ENCODE results near the gene MYOD1. TPM values are rescaled to one million over a fixed set of nuclear protein-coding genes. Genes with fewer than 3 reads are reported as not detected.

Gene MYOD1
- total RNA-seq, 1 experiment from 2014 or later: 0.15 TPM

DNA sequence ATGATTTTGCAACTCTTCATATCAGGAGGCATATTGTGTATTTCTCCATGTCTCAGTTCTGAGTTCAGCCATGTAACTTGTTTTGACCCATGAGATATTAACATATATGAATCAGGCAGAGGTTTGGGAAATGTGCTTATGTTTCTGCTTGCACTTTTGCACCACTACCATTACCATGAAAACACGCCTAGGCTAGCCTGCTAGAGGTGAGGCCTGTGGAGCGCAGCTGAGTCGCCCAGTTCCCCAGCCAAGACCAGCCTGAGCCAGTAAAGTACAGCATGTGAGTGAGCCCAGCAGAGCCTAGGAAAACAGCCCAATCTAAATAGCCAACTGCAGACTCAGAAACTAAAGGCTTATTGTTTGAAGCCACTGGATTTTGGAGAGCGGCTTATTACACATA is 18.4 kb upstream of the MYOD1 start:
- no peak for DNase-seq (ENCODE audit: extremely low read depth, low read depth)

DNA sequence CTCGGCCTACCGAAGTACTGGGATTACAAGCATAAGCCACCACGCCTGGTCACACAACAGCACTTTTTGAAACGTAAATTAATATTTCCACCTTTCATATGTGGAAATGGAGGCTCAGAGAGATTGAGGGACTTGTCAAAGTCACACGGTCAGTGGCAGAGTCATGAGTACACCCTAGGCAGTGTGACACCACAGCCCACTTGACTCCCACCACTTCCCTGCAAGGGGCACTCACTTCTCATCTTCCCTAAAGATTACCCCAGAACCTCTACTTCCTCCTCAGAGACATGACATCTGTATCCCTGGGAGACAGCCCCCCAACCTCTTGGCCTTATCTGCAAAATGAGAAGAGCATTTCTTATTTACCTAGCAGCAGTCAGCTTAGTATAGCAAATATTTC is 16.5 kb upstream of the MYOD1 start:
- no peak for DNase-seq (ENCODE audit: extremely low read depth, low read depth)

DNA sequence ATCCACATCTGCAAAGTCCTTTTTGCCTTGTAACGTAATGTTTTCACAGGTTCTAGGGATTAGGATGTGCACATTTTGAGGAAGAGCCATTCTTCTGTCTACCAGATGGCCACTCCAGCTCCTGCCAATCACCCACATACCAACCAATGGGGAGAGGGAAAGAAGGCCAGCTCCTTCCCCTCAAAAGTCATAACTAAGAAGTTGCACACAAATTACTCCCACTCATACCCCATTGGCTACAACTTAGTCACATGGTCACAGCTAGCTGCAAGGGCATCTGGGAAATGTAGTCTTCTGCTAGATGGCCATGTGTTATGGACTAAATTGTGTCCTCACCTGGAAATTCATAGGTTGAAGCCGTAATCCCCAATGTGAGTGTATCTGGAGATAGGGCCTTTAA is 15.4 kb upstream of the MYOD1 start:
- no peak for DNase-seq (ENCODE audit: extremely low read depth, low read depth)

DNA sequence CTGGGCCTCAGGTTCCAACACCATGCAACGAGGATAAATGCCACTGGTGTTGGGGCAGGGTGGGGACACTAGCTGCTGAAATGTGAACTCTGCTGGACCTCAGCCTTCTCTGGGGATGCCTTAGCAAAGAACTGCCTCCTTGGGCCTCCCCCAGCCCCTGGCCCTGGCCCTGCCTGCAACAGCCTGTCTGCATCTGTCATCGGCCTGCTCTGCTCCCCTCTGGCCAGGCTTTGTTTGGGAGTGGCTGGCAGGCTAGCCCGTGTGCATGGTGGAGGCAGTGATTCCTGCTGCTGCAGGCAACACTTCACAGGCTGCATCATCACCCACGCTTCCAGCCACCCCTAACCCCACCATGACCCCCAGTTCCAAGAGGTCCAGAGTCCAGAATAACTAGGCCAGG is 11.5 kb upstream of the MYOD1 start:
- DNase-seq (ENCODE audit: extremely low read depth, low read depth): no peak

DNA sequence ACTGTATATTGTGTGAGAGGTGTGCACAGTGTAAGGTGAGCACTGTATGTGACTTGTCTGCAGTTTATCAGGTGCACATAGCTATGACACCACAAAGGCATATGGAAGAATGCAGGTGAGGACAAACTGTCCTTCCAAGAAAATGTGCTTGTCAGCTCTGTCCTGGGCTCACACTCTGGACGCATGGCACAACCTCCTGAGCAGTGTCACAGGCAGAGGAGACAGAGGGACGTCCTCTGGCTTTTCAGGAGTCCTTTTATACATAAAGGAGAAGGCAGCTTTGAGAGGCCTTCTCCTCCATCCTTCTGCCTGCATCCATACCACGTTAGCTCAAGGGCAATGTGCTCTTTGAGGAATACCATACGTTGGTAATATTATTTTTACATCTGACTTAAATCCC is 7.5 kb upstream of the MYOD1 start:
- no peak for DNase-seq (ENCODE audit: extremely low read depth, low read depth)

DNA sequence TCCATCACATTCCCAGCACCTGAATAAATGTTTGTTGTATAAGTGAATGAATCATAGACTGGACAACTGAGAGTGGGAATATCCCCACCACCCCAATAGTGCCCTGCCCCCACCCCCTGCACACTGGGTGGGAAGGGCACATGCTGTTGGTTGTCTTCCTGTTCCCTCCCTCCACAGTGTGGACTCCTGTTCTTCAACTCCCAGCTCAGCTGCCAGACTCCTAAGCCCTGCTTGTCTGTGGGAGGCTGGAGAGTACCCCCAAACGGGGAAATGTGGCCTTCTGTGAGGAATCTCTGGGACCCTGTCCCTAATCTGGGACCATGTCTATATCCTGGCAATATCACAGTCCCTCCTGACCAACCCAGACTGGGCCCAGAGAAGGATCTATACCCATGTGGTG is 5.5 kb upstream of the MYOD1 start:
- no peak for DNase-seq (ENCODE audit: extremely low read depth, low read depth)

DNA sequence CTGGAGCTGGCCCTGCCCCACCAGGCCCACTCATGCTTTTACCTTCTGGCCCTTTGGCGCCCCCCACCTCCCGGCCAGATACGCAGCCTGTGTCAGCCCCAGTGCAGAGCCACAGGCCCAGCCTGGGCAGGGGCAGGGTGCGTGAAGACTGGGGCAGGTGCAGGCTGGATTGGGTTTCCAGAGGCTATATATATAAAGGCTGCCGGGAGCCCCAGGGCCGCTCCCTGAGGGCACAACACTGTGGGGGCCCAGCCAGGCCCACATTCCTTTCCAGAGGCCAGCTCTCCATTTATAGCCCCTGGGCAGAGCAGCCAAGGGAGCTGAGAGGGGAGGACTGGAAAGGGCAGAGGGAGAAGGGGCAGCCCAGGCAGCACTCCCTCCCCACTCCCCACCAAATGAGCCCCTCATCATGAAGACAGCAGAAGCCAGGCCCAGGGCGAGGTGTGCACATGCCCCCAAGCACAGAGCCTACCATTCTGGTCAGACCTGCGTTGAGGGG is 5.0 kb upstream of the MYOD1 start:
- no peak for DNase-seq (ENCODE audit: extremely low read depth, low read depth)

DNA sequence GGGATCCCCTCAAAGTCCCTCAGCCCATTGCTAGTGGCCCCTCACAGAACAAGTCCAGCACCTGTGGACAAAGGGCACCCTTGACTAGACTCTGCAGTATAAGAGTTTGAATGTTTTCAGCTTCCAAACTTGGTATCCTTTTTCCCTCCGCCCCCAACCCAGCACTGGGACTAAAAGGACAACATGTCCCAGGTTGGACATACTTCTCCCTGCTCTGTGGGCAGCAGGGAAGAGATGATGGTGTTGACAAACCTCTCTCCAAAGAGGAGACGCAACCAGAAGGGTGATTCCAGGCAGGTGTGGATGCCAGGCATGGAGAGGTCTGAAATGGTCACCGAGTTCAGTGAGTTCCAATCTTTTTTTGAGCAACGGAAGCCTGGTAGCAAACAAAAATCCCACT is 4.5 kb upstream of the MYOD1 start:
- DNase-seq (ENCODE audit: extremely low read depth, low read depth): no peak

DNA sequence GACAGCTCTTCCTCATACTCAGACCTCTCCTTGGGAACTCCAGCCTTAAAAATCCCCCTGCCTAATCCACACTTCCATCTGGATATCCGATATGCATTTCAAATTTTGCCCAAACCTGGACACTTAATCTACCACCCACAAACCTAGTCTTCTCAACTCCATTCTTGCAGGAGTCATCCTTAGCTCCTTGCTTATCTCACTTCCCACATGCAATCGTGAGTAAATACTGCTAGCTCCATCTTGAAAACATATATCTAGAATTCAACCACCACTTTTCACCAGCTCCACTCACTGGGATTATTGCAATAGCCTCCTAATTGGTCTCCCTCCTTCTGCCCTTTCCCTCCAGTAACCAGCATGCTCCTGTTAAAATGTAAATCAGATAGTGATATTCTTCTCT is 2.6 kb upstream of the MYOD1 start:
- no peak for DNase-seq (ENCODE audit: extremely low read depth, low read depth)

DNA sequence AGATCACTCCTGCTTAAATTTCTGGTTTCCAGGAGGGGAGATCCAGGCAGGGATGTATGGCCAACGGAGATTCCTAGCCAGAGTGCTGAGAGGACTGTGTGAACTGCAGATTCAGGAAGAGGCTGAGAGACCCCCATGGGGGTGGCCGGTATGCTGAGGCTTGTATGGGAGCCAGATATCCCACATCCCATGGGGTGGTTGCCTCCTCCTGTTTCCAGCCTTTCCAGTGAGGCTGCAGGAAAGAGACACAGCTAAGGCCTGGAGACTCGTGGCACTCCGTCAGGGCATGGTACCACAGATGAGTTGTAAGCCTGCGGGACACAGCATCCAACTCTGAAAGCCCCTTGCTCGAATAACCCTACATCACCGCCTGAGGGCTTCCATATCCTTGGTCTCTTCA is 1.4 kb upstream of the MYOD1 start:
- DNase-seq (ENCODE audit: extremely low read depth, low read depth): no peak

DNA sequence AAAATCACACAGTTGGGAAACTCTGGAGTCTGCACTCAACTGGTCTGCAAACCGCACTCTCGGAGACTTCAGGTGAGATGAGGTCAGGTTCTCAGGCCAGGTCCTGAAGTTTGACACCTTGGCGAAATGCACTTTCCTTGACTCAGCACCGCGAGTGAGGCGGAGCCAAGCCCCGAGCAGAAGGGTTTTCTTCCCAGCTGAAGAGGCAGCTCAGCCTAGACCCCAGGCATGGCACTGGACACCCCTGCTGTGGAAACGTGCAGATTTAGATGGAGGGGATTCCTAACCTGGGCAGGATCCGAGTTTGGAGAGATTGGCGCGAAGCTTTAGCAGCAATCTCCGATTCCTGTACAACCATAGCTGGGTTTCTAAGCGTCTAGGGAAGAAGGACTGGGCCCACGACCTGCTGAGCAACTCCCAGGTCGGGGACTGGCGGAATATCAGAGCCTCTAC is 835 bp upstream of the MYOD1 start:
- no peak for DNase-seq (ENCODE audit: extremely low read depth, low read depth)

DNA sequence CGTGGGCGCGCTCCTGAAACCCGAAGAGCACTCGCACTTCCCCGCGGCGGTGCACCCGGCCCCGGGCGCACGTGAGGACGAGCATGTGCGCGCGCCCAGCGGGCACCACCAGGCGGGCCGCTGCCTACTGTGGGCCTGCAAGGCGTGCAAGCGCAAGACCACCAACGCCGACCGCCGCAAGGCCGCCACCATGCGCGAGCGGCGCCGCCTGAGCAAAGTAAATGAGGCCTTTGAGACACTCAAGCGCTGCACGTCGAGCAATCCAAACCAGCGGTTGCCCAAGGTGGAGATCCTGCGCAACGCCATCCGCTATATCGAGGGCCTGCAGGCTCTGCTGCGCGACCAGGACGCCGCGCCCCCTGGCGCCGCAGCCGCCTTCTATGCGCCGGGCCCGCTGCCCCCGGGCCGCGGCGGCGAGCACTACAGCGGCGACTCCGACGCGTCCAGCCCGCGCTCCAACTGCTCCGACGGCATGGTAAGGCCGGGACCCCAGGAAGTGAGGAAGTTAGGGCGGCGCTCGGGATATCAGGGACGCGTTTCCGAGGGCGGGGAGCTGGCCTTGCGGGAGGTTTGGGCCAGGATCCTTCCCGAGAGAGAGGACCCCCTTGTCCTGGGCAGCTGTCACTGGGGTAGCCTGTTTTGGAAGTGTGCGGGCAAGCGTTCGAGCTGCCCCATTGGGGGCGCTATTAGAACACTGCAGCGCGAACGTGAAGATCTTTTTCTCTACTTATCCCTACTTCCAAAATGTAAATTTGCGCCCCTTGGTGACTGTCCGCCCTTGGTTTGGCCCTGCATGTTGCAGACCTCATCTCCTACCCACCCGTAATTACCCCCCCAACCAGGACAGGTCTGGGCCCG is 796 bp downstream of the MYOD1 start:
- no peak for DNase-seq (ENCODE audit: extremely low read depth, low read depth)

DNA sequence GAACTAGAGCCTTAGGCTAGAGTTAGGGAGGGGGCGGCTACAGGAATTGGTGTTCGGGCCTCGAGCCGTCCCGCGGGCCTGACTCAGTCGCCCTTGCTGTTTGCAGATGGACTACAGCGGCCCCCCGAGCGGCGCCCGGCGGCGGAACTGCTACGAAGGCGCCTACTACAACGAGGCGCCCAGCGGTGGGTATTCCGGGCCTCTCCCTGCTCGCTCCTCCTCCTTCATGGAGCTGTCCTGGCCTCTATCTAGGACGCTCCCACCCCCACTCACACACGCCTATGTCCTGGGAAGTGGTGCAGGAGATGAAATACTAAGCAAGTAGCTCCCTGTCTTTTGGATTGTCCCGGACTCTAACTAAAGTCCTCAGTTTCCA is 1.4 kb downstream of the MYOD1 start:
- no peak for DNase-seq (ENCODE audit: extremely low read depth, low read depth)

DNA sequence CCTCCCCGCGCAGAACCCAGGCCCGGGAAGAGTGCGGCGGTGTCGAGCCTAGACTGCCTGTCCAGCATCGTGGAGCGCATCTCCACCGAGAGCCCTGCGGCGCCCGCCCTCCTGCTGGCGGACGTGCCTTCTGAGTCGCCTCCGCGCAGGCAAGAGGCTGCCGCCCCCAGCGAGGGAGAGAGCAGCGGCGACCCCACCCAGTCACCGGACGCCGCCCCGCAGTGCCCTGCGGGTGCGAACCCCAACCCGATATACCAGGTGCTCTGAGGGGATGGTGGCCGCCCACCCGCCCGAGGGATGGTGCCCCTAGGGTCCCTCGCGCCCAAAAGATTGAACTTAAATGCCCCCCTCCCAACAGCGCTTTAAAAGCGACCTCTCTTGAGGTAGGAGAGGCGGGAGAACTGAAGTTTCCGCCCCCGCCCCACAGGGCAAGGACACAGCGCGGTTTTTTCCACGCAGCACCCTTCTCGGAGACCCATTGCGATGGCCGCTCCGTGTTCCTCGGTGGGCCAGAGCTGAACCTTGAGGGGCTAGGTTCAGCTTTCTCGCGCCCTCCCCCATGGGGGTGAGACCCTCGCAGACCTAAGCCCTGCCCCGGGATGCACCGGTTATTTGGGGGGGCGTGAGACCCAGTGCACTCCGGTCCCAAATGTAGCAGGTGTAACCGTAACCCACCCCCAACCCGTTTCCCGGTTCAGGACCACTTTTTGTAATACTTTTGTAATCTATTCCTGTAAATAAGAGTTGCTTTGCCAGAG is 2.0 kb downstream of the MYOD1 start:
- DNase-seq (ENCODE audit: extremely low read depth, low read depth): no peak

DNA sequence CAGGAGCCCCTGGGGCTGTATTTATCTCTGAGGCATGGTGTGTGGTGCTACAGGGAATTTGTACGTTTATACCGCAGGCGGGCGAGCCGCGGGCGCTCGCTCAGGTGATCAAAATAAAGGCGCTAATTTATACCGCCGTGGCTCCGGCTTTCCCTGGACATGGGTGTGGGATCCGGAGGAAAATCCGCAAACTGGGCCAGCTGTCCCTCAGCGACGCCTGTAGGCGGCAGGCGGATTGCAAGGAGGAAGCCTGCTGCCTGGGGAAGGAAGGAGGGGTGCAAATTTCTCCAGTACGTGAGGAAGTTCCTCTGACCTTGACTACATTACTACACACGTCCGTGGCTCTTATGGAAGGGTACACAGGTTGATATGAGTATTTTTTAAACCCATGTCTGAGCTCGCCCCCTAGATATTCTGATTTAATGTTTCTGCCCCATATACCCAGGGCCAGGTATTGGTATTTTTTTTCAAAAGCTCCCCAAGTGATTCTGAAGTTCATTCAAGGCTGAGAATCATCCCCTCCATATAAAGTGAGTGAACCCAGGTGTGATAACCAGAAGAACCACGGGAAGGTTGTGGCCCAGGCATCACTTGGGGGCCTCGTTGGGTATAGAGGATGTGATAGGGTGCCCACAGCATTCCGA is 2.8 kb downstream of the MYOD1 start:
- peak; percentile 19 for DNase-seq (ENCODE audit: extremely low read depth, low read depth)

DNA sequence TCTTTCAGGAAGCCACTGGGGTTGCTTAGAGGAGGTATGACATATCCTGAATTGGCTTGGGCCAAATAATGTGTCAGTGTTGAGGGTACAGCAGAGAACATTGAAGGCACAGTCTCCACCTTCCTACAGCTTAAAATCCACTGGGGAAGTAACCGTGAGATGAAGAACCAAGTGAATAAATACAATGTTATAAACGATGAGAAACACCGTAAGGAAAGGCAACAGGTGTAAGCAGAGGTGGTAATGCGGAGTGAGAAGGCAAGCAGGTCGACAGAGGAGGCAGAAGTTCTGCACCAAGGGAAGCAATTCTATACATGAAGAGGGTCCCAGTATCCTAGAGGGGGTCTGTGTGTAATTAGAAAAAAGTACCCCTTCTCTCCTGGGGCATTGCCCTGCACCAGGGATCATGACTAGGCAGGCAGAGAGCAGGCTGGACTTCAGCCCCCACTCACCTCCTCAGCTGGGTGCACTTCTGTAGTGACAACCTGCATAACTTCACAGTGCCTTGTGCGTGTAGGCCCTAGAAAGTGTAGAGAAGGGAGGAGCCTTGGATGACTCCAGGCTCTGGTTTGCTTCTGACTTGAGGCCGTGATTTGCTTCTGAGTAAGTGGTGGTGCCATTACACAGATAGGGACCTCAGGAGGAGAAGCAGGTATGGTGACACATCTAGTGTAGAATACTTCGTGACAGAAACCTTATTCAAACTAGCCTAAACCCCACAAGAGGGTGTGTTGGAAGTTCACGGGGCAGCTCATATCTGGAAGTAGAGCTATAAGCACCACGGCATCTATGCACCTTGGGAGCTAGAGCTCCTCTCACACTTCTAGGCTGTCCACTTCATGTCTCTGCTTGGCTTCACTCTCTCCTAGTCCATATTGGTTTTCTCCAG is 4.9 kb downstream of the MYOD1 start:
- no peak for DNase-seq (ENCODE audit: extremely low read depth, low read depth)

DNA sequence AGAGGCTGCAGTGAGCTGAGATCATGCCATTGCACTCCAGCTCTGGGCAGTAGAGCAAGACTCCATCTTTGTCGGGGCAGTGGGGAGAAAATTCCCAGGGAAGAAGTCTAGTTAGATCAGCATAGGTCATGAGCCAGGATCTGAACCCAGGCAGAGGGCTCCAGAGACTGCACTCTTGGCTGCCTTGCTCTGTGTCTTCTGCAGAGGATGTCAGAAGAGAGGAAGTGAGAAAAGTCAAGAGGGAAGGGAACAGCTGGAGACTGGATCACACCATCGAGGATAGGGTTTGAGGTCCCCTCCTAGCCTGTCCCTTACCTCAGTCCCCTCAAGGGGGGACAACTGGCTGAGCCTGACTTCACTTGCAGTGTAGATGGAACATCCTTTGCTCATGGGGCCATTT is 5.8 kb downstream of the MYOD1 start:
- no peak for DNase-seq (ENCODE audit: extremely low read depth, low read depth)

DNA sequence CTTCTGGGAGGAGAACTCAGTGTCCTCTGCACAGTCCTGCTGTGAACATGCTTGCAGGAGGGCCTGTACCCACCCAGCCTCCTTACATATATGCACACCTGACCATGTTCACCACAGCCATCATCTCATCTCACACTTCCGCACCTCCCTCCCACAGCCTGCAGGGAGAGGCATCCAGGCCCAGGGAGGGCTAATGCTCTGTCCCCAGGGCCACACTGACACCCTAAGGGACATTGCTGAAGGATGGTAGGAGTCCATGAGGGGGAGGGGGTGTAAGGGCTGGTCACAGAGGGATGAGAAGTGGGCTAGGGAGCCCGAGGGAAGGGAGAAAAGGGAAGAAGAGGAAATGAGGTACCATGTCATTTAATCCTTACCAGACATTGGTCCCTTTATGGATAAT is 10.8 kb downstream of the MYOD1 start:
- DNase-seq (ENCODE audit: extremely low read depth, low read depth): no peak

DNA sequence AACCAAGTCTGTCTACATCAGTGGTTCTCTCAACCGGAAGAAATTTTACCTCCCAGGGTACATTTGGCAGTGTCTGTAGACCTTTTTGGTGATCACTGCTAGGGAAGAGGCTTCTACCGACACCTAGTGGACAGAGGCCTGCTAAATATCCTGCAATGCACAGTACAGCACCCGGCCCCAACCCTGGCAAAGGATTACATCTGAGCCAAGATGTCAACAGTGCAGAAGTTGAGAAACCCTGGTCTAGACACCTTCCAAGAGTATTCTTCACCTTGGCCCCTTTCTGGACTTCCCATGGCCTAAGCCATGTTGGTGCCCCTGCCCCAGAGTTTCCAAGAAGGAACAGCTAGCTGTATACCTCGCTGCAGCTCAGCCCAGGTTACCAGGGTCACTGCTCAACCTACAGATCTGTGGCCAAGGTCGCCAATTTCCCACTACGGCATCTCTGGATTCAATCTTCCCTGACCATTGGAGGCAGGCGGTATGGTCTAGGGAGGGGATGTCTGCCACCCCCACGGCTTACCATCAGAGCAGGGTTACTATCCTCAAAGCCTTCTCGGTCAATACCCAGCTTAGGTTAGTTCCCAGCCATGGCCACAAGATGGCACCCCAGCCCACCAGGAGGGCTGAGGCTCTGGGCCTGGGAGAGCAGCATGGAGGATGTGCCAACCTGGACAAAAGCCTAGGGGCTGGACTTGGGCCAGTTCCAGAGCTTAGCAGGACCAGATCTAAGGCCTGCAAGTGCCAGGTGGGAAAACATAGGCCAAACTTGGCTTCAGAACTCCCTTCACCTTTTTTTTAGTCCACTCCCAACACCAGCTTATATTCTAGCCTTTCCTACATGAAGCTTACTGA is 11.5 kb downstream of the MYOD1 start:
- DNase-seq (ENCODE audit: extremely low read depth, low read depth): peak; percentile 63

DNA sequence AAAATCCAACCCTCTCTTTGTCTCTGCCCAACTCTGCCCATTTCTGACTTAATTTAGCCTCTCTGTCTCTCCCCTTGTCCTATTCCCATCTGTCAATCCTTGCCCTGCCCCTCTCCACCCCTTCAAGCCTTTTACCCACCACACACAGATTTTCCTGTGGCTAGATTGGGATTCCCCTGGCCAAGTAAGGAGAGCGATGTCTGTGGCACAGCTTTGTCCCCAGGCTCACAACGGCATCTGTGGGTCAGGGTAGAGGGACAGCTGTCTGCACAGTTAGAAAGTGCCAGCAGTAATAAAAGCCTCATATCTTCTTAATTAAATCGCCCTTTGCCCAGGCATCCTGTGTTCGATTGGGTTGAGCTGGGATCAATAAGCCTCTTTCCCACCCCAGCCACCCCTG is 13.9 kb downstream of the MYOD1 start:
- no peak for DNase-seq (ENCODE audit: extremely low read depth, low read depth)

Measured in NCI-H460 (cell line).